Urothelium cell line (cell line): ENCODE results near the gene TFRC.
"Not testable (repeated sequence)": the region's sequence is repeated elsewhere in the genome, so short reads cannot be mapped to it uniquely, and the experiment has no call there.

Source experiments
- DNase-seq: peaks from one replicate; pipeline ENCODE4 v3.0.0; 2011; ENCODE audit warnings: low spot score, mixed read lengths
- FAIRE-seq: peaks from 2 replicates; lab custom pipeline; 2011; peaks lifted over from hg19 to GRCh38; lab: Jason Lieb, UNC

The TFRC gene

GRCh38 chr3:196007744-196008335, 74.0 kb downstream of the TFRC start:
- no peak for DNase-seq
- no peak for FAIRE-seq

GRCh38 chr3:196005338-196005737, 76.6 kb downstream of the TFRC start:
- not testable (repeated sequence) for FAIRE-seq, DNase-seq

GRCh38 chr3:196004359-196005052, 77.4 kb downstream of the TFRC start:
- DNase-seq, FAIRE-seq: not testable (repeated sequence)

GRCh38 chr3:196003611-196004010, 78.3 kb downstream of the TFRC start:
- FAIRE-seq (no peak), DNase-seq (no peak)

- FAIRE-seq, DNase-seq: not testable (repeated sequence)
Measured at GRCh38 chr3:196002721-196003120, 79.2 kb downstream of the TFRC start.

- FAIRE-seq, DNase-seq: not testable (repeated sequence)
Measured at GRCh38 chr3:196001240-196001639, 80.7 kb downstream of the TFRC start.

GRCh38 chr3:196000360-196000950, 81.4 kb downstream of the TFRC start:
- DNase-seq, FAIRE-seq: not testable (repeated sequence)

- FAIRE-seq (no peak), DNase-seq (no peak)
Measured at GRCh38 chr3:195999896-196000295, 82.0 kb downstream of the TFRC start.
